Stomach (tissue), 9 donors: ENCODE measurements around the gene ITPR2. TPM values are rescaled to one million over a fixed set of nuclear protein-coding genes. Genes with fewer than 3 reads are reported as not detected.

Experiments used
- DNase-seq, 2 donors: peaks; one replicate each; pipeline versions ENCODE4 v3.0.0 to v3.0.0-alpha.2; 2013 to 2019
- H3K27ac ChIP-seq, 5 donors: fragments of 200-600 bp in 4 of 5; sonication (generic) in 4 of 5; one replicate each; pipeline ENCODE4 v1.5.1; 2013 to 2019; ENCODE audit warnings: mild to moderate bottlenecking in 1 of 5, moderate library complexity in 1 of 5
- H3K27me3 ChIP-seq, 3 donors: fragments of 200-600 bp; sonication (generic); one replicate each; pipeline ENCODE4 v1.5.1; 2017 to 2019; ENCODE audit warnings: mixed run types in 1 of 3
- H3K36me3 ChIP-seq, 4 donors: fragments of 200-600 bp; sonication (generic); 1 replicate in 3 of 4; 2 replicates in 1 of 4; pipeline ENCODE4 v1.5.1; 2016 to 2019
- H3K4me1 ChIP-seq, 4 donors: fragments of 200-600 bp; sonication (generic); one replicate each; pipeline ENCODE4 v1.5.1; 2016 to 2019
- H3K4me3 ChIP-seq, 4 donors: fragments of 200-600 bp; sonication (generic) in 3 of 4; one replicate each; pipeline ENCODE4 v1.5.1; 2016 to 2019; ENCODE audit warnings: mild to moderate bottlenecking in 1 of 4
- H3K9me3 ChIP-seq, 4 donors: fragments of 200-600 bp; sonication (generic); one replicate each; pipeline ENCODE4 v1.5.1; 2016 to 2019
- CTCF ChIP-seq, 7 experiments: fragments of 450-650 bp in 4 of 7; fragments of 200-600 bp in 3 of 7; sonication (generic) in 3 of 7; IDR thresholded peaks; one replicate each; pipeline ENCODE4 v1.5.1; 2016 to 2019; ENCODE audit warnings: antibody characterized with exemption in 7 of 7, control low read depth in 2 of 7, mild to moderate bottlenecking in 1 of 7
- EP300 ChIP-seq: sonication (generic); formaldehyde crosslinking; IDR thresholded peaks from one replicate; pipeline ENCODE4 v1.6.1; 2017; ENCODE audit warnings: antibody characterized with exemption
- POLR2A ChIP-seq, 4 donors: fragments of 450-650 bp; IDR thresholded peaks; one replicate each; pipeline ENCODE4 v1.6.1; 2016; ENCODE audit warnings: antibody characterized with exemption in 4 of 4, control low read depth in 2 of 4, mild to moderate bottlenecking in 1 of 4, moderate library complexity in 1 of 4
- POLR2AphosphoS5 ChIP-seq, 3 donors: sonication (generic); formaldehyde crosslinking; IDR thresholded peaks; one replicate each; pipeline ENCODE4 v1.6.1; 2016; ENCODE audit warnings: antibody characterized with exemption in 3 of 3
- WGBS, 5 donors: extraction: QIAGEN DNeasy Blood & Tissue Kit in 3 of 5; methylation state at CpG; one replicate each; pipeline versions ENCODE4 v1.1.5 to v1.1.7; 2013 to 2018; 5-methylcytosine and 5-hydroxymethylcytosine counted together
- intact Hi-C: fragments of 100-400 bp; cut with DNase I; formaldehyde crosslinking; loops from one replicate; pipeline ENCODE4 v1.15.1; 2023; ENCODE audit warnings: low total_unique reads
- polyA plus RNA-seq, 3 donors: library from polyadenylated mRNA; stranded (reverse); fragments of 200-250 nt; gene quantifications; one replicate each; pipeline ENCODE4 v1.2.3, GENCODE V29; 2013
- total RNA-seq, 5 donors: library from RNA; depleted of rRNA; stranded (reverse); fragments of >200 nt; gene quantifications; one replicate each; pipeline versions ENCODE4 v1.1.0 to v1.2.3, GENCODE V29; 2014 to 2016
- donor health status: healthy with polysubstance abuse.
- donor health status: Bipolar disorder and iron deficiency.
- donor health status: healthy.

ITPR2 gene
- total and polyA plus RNA-seq, 8 donors: 1.4 to 172 (median 23.4) TPM

GRCh38 chr12:26846416-26846815 lies 13.4 kb upstream of the ITPR2 start:
- no peak for TF ChIP-seq CTCF (IDR thresholded peaks at IDR 0.05)
- TF ChIP-seq POLR2A (IDR thresholded peaks at IDR 0.05): no peak
- TF ChIP-seq POLR2AphosphoS5 (IDR thresholded peaks at IDR 0.05): no peak
- no peak for TF ChIP-seq EP300
- 67 to 81% (median 76%) methylated on average over 5 of the region's 5 CpGs for WGBS, 5 donors
- Histone ChIP-seq H3K4me1 (peaks cover 0 to 18% (median 3%) of the 10 kb centered on the region in 4 donors), H3K27me3 (no peaks in the 10 kb centered on the region), H3K36me3 (no peaks in the 10 kb centered on the region), H3K4me3 (no peak overlapping the region), H3K9me3 (no peaks in the 10 kb centered on the region), H3K27ac (no peak overlapping the region)
- intact Hi-C loops: no loop called here
- no peak for DNase-seq

- Histone ChIP-seq H3K4me1 (peaks cover 0 to 18% (median 3%) of the 10 kb centered on the region in 4 donors), H3K27ac (no peak overlapping the region), H3K9me3 (no peaks in the 10 kb centered on the region), H3K4me3 (no peak overlapping the region), H3K36me3 (no peaks in the 10 kb centered on the region), H3K27me3 (no peaks in the 10 kb centered on the region)
- intact Hi-C loops: no loop called here
- peak in 1 of 2 donors; percentile 53 for DNase-seq
- no peak for TF ChIP-seq CTCF (IDR thresholded peaks at IDR 0.05)
- no peak for TF ChIP-seq EP300
- TF ChIP-seq POLR2AphosphoS5 (IDR thresholded peaks at IDR 0.05): no peak
- TF ChIP-seq POLR2A (IDR thresholded peaks at IDR 0.05): no peak
- 24 to 43% (median 36%) methylated on average over 4 of the region's 4 CpGs for WGBS, 5 donors
Measured at GRCh38 chr12:26845984-26846383, 13.0 kb upstream of the ITPR2 start.

GRCh38 chr12:26845057-26845666 lies 12.2 kb upstream of the ITPR2 start:
- Histone ChIP-seq H3K27me3 (no peaks in the 10 kb centered on the region), H3K4me3 (no peak overlapping the region), H3K36me3 (no peaks in the 10 kb centered on the region), H3K4me1 (peaks cover 0 to 18% (median 3%) of the 10 kb centered on the region in 4 donors), H3K9me3 (no peaks in the 10 kb centered on the region), H3K27ac (no peak overlapping the region)
- intact Hi-C loops: no loop called here
- DNase-seq: peak; percentile 67 to 70
- 27 to 41% (median 30%) methylated on average over 11 of the region's 11 CpGs for WGBS, 5 donors
- TF ChIP-seq POLR2AphosphoS5 (IDR thresholded peaks at IDR 0.05): no peak
- TF ChIP-seq CTCF (IDR thresholded peaks at IDR 0.05): peak in 5 of 7 experiments; percentile 29 to 77 (median 48)

GRCh38 chr12:26843311-26843710 lies 10.3 kb upstream of the ITPR2 start:
- no peaks in the 10 kb centered on the region for H3K27me3 ChIP-seq
- DNase-seq: no peak
- intact Hi-C loops: no loop called here
- WGBS, 5 donors: 85 to 92% (median 89%) methylated on average over 2 of the region's 2 CpGs
- H3K36me3 ChIP-seq: no peaks in the 10 kb centered on the region
- no peak for TF ChIP-seq EP300
- no peak for TF ChIP-seq POLR2A (IDR thresholded peaks at IDR 0.05)
- no peak for TF ChIP-seq POLR2AphosphoS5 (IDR thresholded peaks at IDR 0.05)
- no peak for TF ChIP-seq CTCF (IDR thresholded peaks at IDR 0.05)
- H3K9me3 ChIP-seq: no peaks in the 10 kb centered on the region
- no peak overlapping the region for H3K27ac ChIP-seq
- H3K4me1 ChIP-seq: peaks cover 0 to 18% (median 3%) of the 10 kb centered on the region in 4 donors
- H3K4me3 ChIP-seq: no peak overlapping the region
